CD14-positive monocyte (primary cell): ENCODE results near the gene CYP4V2. TPM values are rescaled to one million over a fixed set of nuclear protein-coding genes. Genes with fewer than 3 reads are reported as not detected.

ENCODE experiments used
- DNase-seq, 3 donors: peaks; one replicate each; pipeline ENCODE4 v3.0.0-alpha.2; 2011 to 2022
- H2AFZ ChIP-seq: 2 replicates; pipeline ENCODE4 v1.6.0; 2012; ENCODE audit warnings: mild to moderate bottlenecking, low read depth, low read length, inconsistent platforms; ENCODE audit not compliant: insufficient read depth, poor library complexity, severe bottlenecking
- H3K27ac ChIP-seq, 2 donors: 1 replicate in 1 of 2; 2 replicates in 1 of 2; pipeline ENCODE4 v1.5.1; 2012 to 2013; ENCODE audit warnings: low read length in 2 of 2, control low read depth in 1 of 2, inconsistent platforms in 1 of 2, low read depth in 1 of 2, mild to moderate bottlenecking in 1 of 2
- H3K27me3 ChIP-seq, 2 donors: one replicate each; pipeline versions ENCODE4 v1.6.0 to v1.6.1; 2011 to 2013; ENCODE audit warnings: low read length in 2 of 2; ENCODE audit not compliant: control insufficient read depth in 2 of 2, insufficient read depth in 2 of 2
- H3K36me3 ChIP-seq, 2 donors: replicated peaks in 1 of 2; 1 replicate in 1 of 2; 2 replicates in 1 of 2; pipeline versions ENCODE4 v1.5.1 to v1.6.1; 2012 to 2013; ENCODE audit warnings: low read length in 2 of 2, control low read depth in 1 of 2, inconsistent platforms in 1 of 2, mild to moderate bottlenecking in 1 of 2; ENCODE audit not compliant: insufficient read depth in 2 of 2, control insufficient read depth in 1 of 2
- H3K4me1 ChIP-seq, 2 donors: 1 replicate in 1 of 2; 2 replicates in 1 of 2; pipeline versions ENCODE4 v1.5.1 to v1.6.1; 2012 to 2013; ENCODE audit warnings: low read length in 2 of 2, control low read depth in 1 of 2, inconsistent platforms in 1 of 2, mild to moderate bottlenecking in 1 of 2, moderate library complexity in 1 of 2; ENCODE audit not compliant: insufficient read depth in 2 of 2, control insufficient read depth in 1 of 2
- H3K4me2 ChIP-seq: replicated peaks from 2 replicates; pipeline ENCODE3; 2012; ENCODE audit warnings: low read length, moderate library complexity, mild to moderate bottlenecking; ENCODE audit not compliant: poor library complexity, severe bottlenecking; ENCODE audit errors: extremely low read depth
- H3K4me3 ChIP-seq, 3 experiments: fragments of 200-600 bp in 1 of 3; sonication (generic) in 1 of 3; replicated peaks in 1 of 3; 1 replicate in 2 of 3; 2 replicates in 1 of 3; pipeline ENCODE4 v1.5.1; 2011 to 2013; ENCODE audit warnings: low read length in 3 of 3, mild to moderate bottlenecking in 3 of 3, control low read depth in 2 of 3, low read depth in 2 of 3, inconsistent platforms in 1 of 3, moderate library complexity in 1 of 3
- H3K79me2 ChIP-seq: 2 replicates; pipeline ENCODE4 v1.6.0; 2012; ENCODE audit warnings: mild to moderate bottlenecking, control low read depth, inconsistent platforms, low read length, moderate library complexity; ENCODE audit not compliant: insufficient read depth
- H3K9ac ChIP-seq: 2 replicates; pipeline ENCODE4 v1.6.0; 2017; ENCODE audit warnings: low read length, mild to moderate bottlenecking; ENCODE audit not compliant: insufficient read depth, poor library complexity, severe bottlenecking
- H3K9me3 ChIP-seq, 2 donors: replicated peaks in 1 of 2; 1 replicate in 1 of 2; 2 replicates in 1 of 2; pipeline versions ENCODE4 v1.5.1 to v1.6.1; 2012 to 2013; ENCODE audit warnings: low read length in 2 of 2, control low read depth in 1 of 2; ENCODE audit not compliant: control insufficient read depth in 1 of 2, insufficient read depth in 1 of 2
- H4K20me1 ChIP-seq: 2 replicates; pipeline ENCODE4 v1.6.0; 2012; ENCODE audit warnings: mild to moderate bottlenecking, low read length, control low read depth, moderate library complexity; ENCODE audit not compliant: insufficient read depth
- H3K27ac Mint-ChIP-seq, 7 donors: one replicate each; pipeline ENCODE4 v1.8.0; 2020; ENCODE audit warnings: mild to moderate bottlenecking in 7 of 7, mixed read lengths in 7 of 7, moderate library complexity in 6 of 7, inconsistent platforms in 2 of 7
- H3K27me3 Mint-ChIP-seq, 3 donors: one replicate each; pipeline ENCODE4 v1.8.0; 2021 to 2022; ENCODE audit warnings: low read depth in 3 of 3, mild to moderate bottlenecking in 3 of 3, mixed read lengths in 3 of 3, moderate library complexity in 3 of 3, inconsistent platforms in 1 of 3
- H3K36me3 Mint-ChIP-seq, 2 donors: one replicate each; pipeline ENCODE4 v1.8.0; 2020; ENCODE audit warnings: mixed read lengths in 2 of 2, inconsistent platforms in 1 of 2, mild to moderate bottlenecking in 1 of 2
- H3K4me1 Mint-ChIP-seq: one replicate; pipeline ENCODE4 v1.8.0; 2020; ENCODE audit warnings: mild to moderate bottlenecking, mixed read lengths
- H3K4me3 Mint-ChIP-seq, 2 donors: one replicate each; pipeline ENCODE4 v1.8.0; 2020; ENCODE audit warnings: mild to moderate bottlenecking in 2 of 2, mixed read lengths in 2 of 2, moderate library complexity in 1 of 2
- H3K9me3 Mint-ChIP-seq, 7 donors: one replicate each; pipeline ENCODE4 v1.8.0; 2020 to 2022; ENCODE audit warnings: mixed read lengths in 7 of 7, mild to moderate bottlenecking in 6 of 7, moderate library complexity in 6 of 7, inconsistent platforms in 2 of 7
- WGBS: methylation state at CpG from one replicate; pipeline ENCODE4 v1.1.5; 2013; ENCODE audit warnings: missing lambda C conversion rate; ENCODE audit not compliant: insufficient coverage; 5-methylcytosine and 5-hydroxymethylcytosine counted together
- intact Hi-C, 2 donors: fragments of 100-400 bp; cut with micrococcal nuclease; formaldehyde crosslinking; loops; one replicate each; pipeline versions ENCODE4 v1.15.0 to v1.15.1; 2023
- polyA plus RNA-seq, 3 donors: library from polyadenylated mRNA; depleted of rRNA in 1 of 3; unstranded in 2 of 3; stranded (reverse) in 1 of 3; fragments of 300-500 nt in 2 of 3; fragments of >200 nt in 1 of 3; fragmentation: Illumina TruSeq in 2 of 3; gene quantifications; 1 replicate in 2 of 3; 2 replicates in 1 of 3; pipeline ENCODE4 v1.2.3, GENCODE V29; 2012 to 2021
- TF ChIP-seq, protein P1 (sequence below): fragments of 200-600 bp; IDR thresholded peaks from one replicate; pipeline ENCODE4 v1.8.0; 2022; ENCODE audit warnings: antibody characterized with exemption, mild to moderate bottlenecking

The CYP4V2 gene
- polyA plus RNA-seq, 3 donors = 6.3 to 10.5 (median 6.3) TPM

DNA sequence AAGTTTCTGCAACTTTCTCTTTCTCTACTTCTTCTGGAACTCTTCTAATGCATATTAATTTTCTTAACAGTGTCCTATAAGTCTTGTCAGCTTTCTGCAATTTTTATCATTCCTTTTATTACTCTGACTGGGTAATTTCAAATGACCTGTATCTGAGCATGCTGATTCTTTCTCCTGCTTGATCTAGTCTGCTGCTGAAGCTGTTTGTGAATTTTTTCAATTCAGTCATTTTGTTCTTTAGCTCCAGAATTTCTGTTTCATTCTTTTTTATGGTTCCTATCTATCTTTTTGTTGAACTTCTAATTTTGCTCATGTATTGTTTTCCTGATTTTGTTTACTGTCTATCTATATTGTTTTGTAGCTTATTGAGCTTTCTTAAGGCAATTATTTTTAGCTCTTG is 34.5 kb downstream of the CYP4V2 start:
- intact Hi-C loops = no loop called here
- Mint-ChIP-seq H3K9me3 (peaks cover 6 to 24% (median 20%) of the 10 kb centered on the region in 7 donors), H3K4me3 (no peak overlapping the region), H3K4me1 (no peaks in the 10 kb centered on the region), H3K27me3 (peaks cover 0 to 1% (median 0%) of the 10 kb centered on the region in 3 donors), H3K36me3 (no peaks in the 10 kb centered on the region), H3K27ac (no peak overlapping the region)
- Histone ChIP-seq H3K36me3 (no peaks in the 10 kb centered on the region), H3K27ac (no peak overlapping the region), H3K4me3 (no peak overlapping the region), H3K27me3 (no peaks in the 10 kb centered on the region), H2AFZ (no peak overlapping the region), H3K9ac (no peak overlapping the region), H3K4me1 (no peaks in the 10 kb centered on the region), H3K9me3 (peaks cover 13 to 15% of the 10 kb centered on the region in 2 donors), H4K20me1 (no peaks in the 10 kb centered on the region), H3K79me2 (no peaks in the 10 kb centered on the region), H3K4me2 (no peak overlapping the region)
- TF ChIP-seq, protein P1, sequence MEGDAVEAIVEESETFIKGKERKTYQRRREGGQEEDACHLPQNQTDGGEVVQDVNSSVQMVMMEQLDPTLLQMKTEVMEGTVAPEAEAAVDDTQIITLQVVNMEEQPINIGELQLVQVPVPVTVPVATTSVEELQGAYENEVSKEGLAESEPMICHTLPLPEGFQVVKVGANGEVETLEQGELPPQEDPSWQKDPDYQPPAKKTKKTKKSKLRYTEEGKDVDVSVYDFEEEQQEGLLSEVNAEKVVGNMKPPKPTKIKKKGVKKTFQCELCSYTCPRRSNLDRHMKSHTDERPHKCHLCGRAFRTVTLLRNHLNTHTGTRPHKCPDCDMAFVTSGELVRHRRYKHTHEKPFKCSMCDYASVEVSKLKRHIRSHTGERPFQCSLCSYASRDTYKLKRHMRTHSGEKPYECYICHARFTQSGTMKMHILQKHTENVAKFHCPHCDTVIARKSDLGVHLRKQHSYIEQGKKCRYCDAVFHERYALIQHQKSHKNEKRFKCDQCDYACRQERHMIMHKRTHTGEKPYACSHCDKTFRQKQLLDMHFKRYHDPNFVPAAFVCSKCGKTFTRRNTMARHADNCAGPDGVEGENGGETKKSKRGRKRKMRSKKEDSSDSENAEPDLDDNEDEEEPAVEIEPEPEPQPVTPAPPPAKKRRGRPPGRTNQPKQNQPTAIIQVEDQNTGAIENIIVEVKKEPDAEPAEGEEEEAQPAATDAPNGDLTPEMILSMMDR = no peak
- DNase-seq = no peak

GRCh38 chr4:186226521-186227189 is 35.3 kb downstream of the CYP4V2 start:
- Mint-ChIP-seq H3K4me3 (no peak overlapping the region), H3K9me3 (peaks cover 6 to 24% (median 20%) of the 10 kb centered on the region in 7 donors), H3K27me3 (peaks cover 0 to 1% (median 0%) of the 10 kb centered on the region in 3 donors), H3K4me1 (no peaks in the 10 kb centered on the region), H3K36me3 (no peaks in the 10 kb centered on the region), H3K27ac (no peak overlapping the region)
- Histone ChIP-seq H3K79me2 (no peaks in the 10 kb centered on the region), H3K27ac (no peak overlapping the region), H3K4me1 (no peaks in the 10 kb centered on the region), H3K9ac (no peak overlapping the region), H3K4me2 (no peak overlapping the region), H3K4me3 (no peak overlapping the region), H3K9me3 (peaks cover 13 to 15% of the 10 kb centered on the region in 2 donors), H4K20me1 (no peaks in the 10 kb centered on the region), H2AFZ (no peak overlapping the region), H3K36me3 (no peaks in the 10 kb centered on the region), H3K27me3 (no peaks in the 10 kb centered on the region)
- 94% methylated on average over 3 of the region's 3 CpGs for whole genome bisulfite sequencing
- intact Hi-C loops = no loop called here
- no peak for DNase-seq
- TF ChIP-seq, protein P1 = no peak
